Fibroblast of lung (primary cell): Measurements from ENCODE around the gene SLCO1C1.

Source experiments
- EZH2 ChIP-seq: IDR thresholded peaks from 2 replicates; pipeline ENCODE4 v1.5.1; 2012; ENCODE audit warnings: low read length, control low read depth, mild to moderate bottlenecking; ENCODE audit errors: missing control alignments
- TF ChIP-seq, protein P1 (sequence below), 2 donors: IDR thresholded peaks in 1 of 2; conservative IDR thresholded peaks in 1 of 2; 1 replicate in 1 of 2; 2 replicates in 1 of 2; pipeline ENCODE4 v1.5.1; 2011 to 2012; ENCODE audit warnings: low read length in 2 of 2, control low read depth in 1 of 2, inconsistent platforms in 1 of 2, low read depth in 1 of 2, mild to moderate bottlenecking in 1 of 2

DNA sequence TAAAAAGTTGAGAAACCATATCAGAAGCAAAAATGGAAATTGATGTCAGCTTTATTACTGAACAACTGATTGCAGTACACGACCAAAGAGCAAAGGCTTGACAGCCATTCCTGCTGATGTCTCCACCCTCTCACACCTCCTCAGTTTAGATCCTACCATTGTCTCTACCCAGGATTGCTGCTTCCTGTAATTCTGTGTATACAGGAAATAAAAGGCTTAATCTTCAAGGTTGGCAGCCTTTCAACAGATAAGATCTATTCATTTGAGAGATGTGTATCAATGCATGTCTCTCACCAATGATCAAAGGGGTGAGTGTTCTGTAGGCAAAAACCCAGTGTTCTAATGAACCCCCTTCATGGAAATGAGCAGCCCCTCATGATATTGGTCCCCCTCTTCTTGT, 27.0 kb downstream of the SLCO1C1 start:
- no peak for TF ChIP-seq EZH2
- TF ChIP-seq, protein P1, sequence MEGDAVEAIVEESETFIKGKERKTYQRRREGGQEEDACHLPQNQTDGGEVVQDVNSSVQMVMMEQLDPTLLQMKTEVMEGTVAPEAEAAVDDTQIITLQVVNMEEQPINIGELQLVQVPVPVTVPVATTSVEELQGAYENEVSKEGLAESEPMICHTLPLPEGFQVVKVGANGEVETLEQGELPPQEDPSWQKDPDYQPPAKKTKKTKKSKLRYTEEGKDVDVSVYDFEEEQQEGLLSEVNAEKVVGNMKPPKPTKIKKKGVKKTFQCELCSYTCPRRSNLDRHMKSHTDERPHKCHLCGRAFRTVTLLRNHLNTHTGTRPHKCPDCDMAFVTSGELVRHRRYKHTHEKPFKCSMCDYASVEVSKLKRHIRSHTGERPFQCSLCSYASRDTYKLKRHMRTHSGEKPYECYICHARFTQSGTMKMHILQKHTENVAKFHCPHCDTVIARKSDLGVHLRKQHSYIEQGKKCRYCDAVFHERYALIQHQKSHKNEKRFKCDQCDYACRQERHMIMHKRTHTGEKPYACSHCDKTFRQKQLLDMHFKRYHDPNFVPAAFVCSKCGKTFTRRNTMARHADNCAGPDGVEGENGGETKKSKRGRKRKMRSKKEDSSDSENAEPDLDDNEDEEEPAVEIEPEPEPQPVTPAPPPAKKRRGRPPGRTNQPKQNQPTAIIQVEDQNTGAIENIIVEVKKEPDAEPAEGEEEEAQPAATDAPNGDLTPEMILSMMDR (conservative IDR thresholded peaks at IDR 0.05 in 1 of 2, IDR thresholded peaks at IDR 0.05 in 1 of 2; ENCODE audit: low read depth in 1 of 2, low read length in 2 of 2) = no peak
